Measurements from ENCODE around the gene ATPAF2. TPM values are rescaled to one million over a fixed set of nuclear protein-coding genes. Genes with fewer than 3 reads are reported as not detected.

Gene ATPAF2
- total RNA-seq, 1 experiment from 2014 or later = 46.1 TPM

GRCh38 chr17:18064053-18064452 is 25.1 kb upstream of the ATPAF2 start:
- peaks cover 2 to 9% of the 10 kb centered on the region in 2 experiments; a peak in 2 of 4 replicates for H3K36me3 ChIP-seq (ENCODE audit: control insufficient read depth in 1 of 2, insufficient read depth in 2 of 2, low read length in 2 of 2)
- H3K4me1 ChIP-seq (ENCODE audit: control insufficient read depth in 1 of 2, insufficient read depth in 2 of 2, low read length in 2 of 2) = peaks cover 4 to 5% of the 10 kb centered on the region in 2 experiments; a peak in 3 of 4 replicates
- H3K79me2 ChIP-seq (ENCODE audit: insufficient read depth, low read length) = no peaks in the 10 kb centered on the region
- RAD21 ChIA-PET (ENCODE audit: low non-redundant PET in 1 of 2, low total read pairs in 2 of 2, uncharacterized antibody in 2 of 2, unreplicated experiment in 2 of 2) = no interaction called here
- CTCF ChIA-PET = no interaction called here
- no peaks in the 10 kb centered on the region for H3K9me2 ChIP-seq (ENCODE audit: insufficient read depth)
- H4K20me1 ChIP-seq (ENCODE audit: insufficient read depth) = no peaks in the 10 kb centered on the region
- no peaks in the 10 kb centered on the region for H3K9me3 ChIP-seq (ENCODE audit: control insufficient read depth in 1 of 2, insufficient read depth in 1 of 2, low read depth in 1 of 2, low read length in 2 of 2)
- TF ChIP-seq SP1 (IDR thresholded peaks at IDR 0.05; ENCODE audit: low read depth) (no peak), EZH2 (IDR thresholded peaks at IDR 0.05) (no peak), ZNF274 (IDR thresholded peaks at IDR 0.05; ENCODE audit: low read depth, low read length) (no peak), CTCF (IDR thresholded peaks at IDR 0.05 in 2 of 3, conservative IDR thresholded peaks at IDR 0.05 in 1 of 3; ENCODE audit: borderline replicate concordance in 1 of 3, insufficient read depth in 1 of 3, low read depth in 2 of 3, low read length in 2 of 3) (no peak), POLR2A (IDR thresholded peaks at IDR 0.05; ENCODE audit: borderline replicate concordance, extremely low read depth, insufficient read depth, insufficient read length) (no peak), TCF7L2 (IDR thresholded peaks at IDR 0.05; ENCODE audit: borderline replicate concordance, extremely low read depth, insufficient read depth, insufficient read length) (no peak), ATF3 (IDR thresholded peaks at IDR 0.05) (no peak), SIN3A (IDR thresholded peaks at IDR 0.05; ENCODE audit: low read depth) (no peak), EGR1 (IDR thresholded peaks at IDR 0.05; ENCODE audit: low read depth) (no peak), ELF1 (IDR thresholded peaks at IDR 0.05; ENCODE audit: borderline replicate concordance, low read depth) (no peak), SRF (IDR thresholded peaks at IDR 0.05; ENCODE audit: low read depth) (no peak), CEBPB (IDR thresholded peaks at IDR 0.05; ENCODE audit: low read depth) (no peak), CBX3 (IDR thresholded peaks at IDR 0.05; ENCODE audit: low read depth) (no peak), EZH2phosphoT487 (IDR thresholded peaks at IDR 0.05; ENCODE audit: borderline replicate concordance) (no peak), ZFX (IDR thresholded peaks at IDR 0.05) (no peak), YY1 (IDR thresholded peaks at IDR 0.05; ENCODE audit: extremely low read depth, insufficient replicate concordance, low read depth, low read length) (no peak), MAX (IDR thresholded peaks at IDR 0.05) (no peak)
- H3K27ac ChIP-seq (ENCODE audit: low read depth, low read length) = no peak overlapping the region
- no peaks in the 10 kb centered on the region for H3K27me3 ChIP-seq (ENCODE audit: insufficient read depth, low read length)
- intact Hi-C loops (cut with micrococcal nuclease) = no loop called here
- H3K9ac ChIP-seq (ENCODE audit: low read length) = no peak overlapping the region
- H3K4me2 ChIP-seq (ENCODE audit: low read length) = no peak overlapping the region
- H2AFZ ChIP-seq (ENCODE audit: low read depth, low read length, poor library complexity, severe bottlenecking) = no peak overlapping the region
- BruUV-seq (replicated peaks) = no TSS peak
- no peak overlapping the region for H3K4me3 ChIP-seq (replicated peaks in 1 of 2; ENCODE audit: low read depth in 1 of 2, low read length in 2 of 2)
- POLR2A ChIA-PET = no interaction called here
- DNase-seq (ENCODE audit: low read depth, low spot score) = no peak
- no peak for ATAC-seq
